ENCODE results near the gene MAP3K20.

DNA sequence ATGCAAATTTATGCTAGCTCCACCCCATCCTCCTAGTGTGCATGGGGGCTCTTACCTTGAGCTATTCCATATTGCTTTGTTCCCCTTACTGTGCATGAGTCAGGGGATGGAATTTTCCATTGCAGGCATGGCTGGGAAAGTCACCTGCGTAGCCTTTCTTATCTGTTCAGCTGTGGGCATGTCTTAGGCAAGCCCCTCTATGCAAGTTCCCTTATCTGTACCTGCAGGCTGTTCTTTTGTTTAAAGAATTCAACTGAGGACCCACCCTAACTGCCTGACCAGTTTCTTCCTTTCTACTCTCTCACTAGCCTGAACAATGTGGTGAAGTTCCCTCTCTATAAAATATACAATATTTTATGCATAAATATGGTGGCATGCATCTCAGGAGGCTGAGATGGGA lies 224.8 kb downstream of the MAP3K20 start:
- TF ChIP-seq ASH2L (IDR thresholded peaks at IDR 0.05; ENCODE audit: low read length) (no peak), EP300 (IDR thresholded peaks at IDR 0.05; ENCODE audit: borderline replicate concordance in 1 of 2, low read depth in 2 of 2, low read length in 2 of 2) (no peak)

Data from H1 (cell line).